Endothelial cell of umbilical vein (primary cell): Measurements from ENCODE around the gene H1-8. TPM values are rescaled to one million over a fixed set of nuclear protein-coding genes. Genes with fewer than 3 reads are reported as not detected.

Experiments used
- BruUV-seq: library from RNA; stranded (reverse); fragments of 400-500 nt; replicated peaks from 2 replicates; lab custom pipeline; 2021; lab: Mats Ljungman, UMichigan
- CTCF ChIA-PET: fragments of 300-600, 350-600 bp; sonication (Branson Sonifier 250); formaldehyde crosslinking; loops from one replicate; lab custom pipeline; 2021; ENCODE audit warnings: antibody characterized with exemption, inconsistent platforms; lab: Charles Lee
- POLR2A ChIA-PET: fragments of 300-600, 350-600 bp; sonication (Branson Sonifier 250); formaldehyde crosslinking; loops from one replicate; lab custom pipeline; 2021; ENCODE audit warnings: antibody characterized with exemption, inconsistent platforms; lab: Charles Lee
- DNase-seq: peaks from one replicate; pipeline ENCODE4 v3.0.0-alpha.2; 2011; ENCODE audit warnings: low read depth, low spot score
- FAIRE-seq: peaks from 2 replicates; lab custom pipeline; 2011; peaks lifted over from hg19 to GRCh38; lab: Jason Lieb, UNC
- H2AFZ ChIP-seq: 2 replicates; pipeline ENCODE4 v1.6.0; 2012; ENCODE audit warnings: low read depth, low read length, control low read depth, inconsistent platforms
- H3K27ac ChIP-seq: 2 replicates; pipeline ENCODE4 v1.5.1; 2011; ENCODE audit warnings: low read depth, mild to moderate bottlenecking, control low read depth, low read length, moderate library complexity; ENCODE audit not compliant: insufficient read depth
- H3K27me3 ChIP-seq, 2 experiments: 2 replicates each; pipeline versions ENCODE4 v1.6.0 to v1.6.1; 2011; ENCODE audit warnings: low read length in 2 of 2, mixed read lengths in 1 of 2; ENCODE audit not compliant: control insufficient read depth in 2 of 2, insufficient read depth in 2 of 2
- H3K36me3 ChIP-seq, 2 experiments: 2 replicates in 1 of 2; 3 replicates in 1 of 2; pipeline ENCODE4 v1.5.1; 2011; ENCODE audit warnings: low read length in 2 of 2, mild to moderate bottlenecking in 1 of 2, moderate library complexity in 1 of 2; ENCODE audit not compliant: control insufficient read depth in 2 of 2, insufficient read depth in 2 of 2; ENCODE audit errors: extremely low read depth in 1 of 2
- H3K4me1 ChIP-seq: 3 replicates; pipeline ENCODE4 v1.5.1; 2011; ENCODE audit warnings: mild to moderate bottlenecking, low read length; ENCODE audit not compliant: control insufficient read depth, insufficient read depth; ENCODE audit errors: extremely low read depth
- H3K4me2 ChIP-seq: 2 replicates; pipeline ENCODE4 v1.6.1; 2011; ENCODE audit warnings: low read length, control low read depth, mixed read lengths; ENCODE audit not compliant: insufficient read depth
- H3K4me3 ChIP-seq, 3 experiments: fragments of 200-600 bp in 1 of 3; sonication (generic), shearing (Covaris generic) in 1 of 3; replicated peaks in 1 of 3; 2 replicates each; pipeline ENCODE4 v1.5.1; 2011 to 2016; ENCODE audit warnings: control low read depth in 3 of 3, low read length in 3 of 3, mild to moderate bottlenecking in 2 of 3, inconsistent platforms in 1 of 3, low read depth in 1 of 3, moderate library complexity in 1 of 3; ENCODE audit not compliant: insufficient read depth in 1 of 3
- H3K79me2 ChIP-seq: 2 replicates; pipeline ENCODE4 v1.6.0; 2012; ENCODE audit warnings: low read length, inconsistent platforms; ENCODE audit not compliant: control insufficient read depth, insufficient read depth
- H3K9ac ChIP-seq: replicated peaks from 2 replicates; pipeline ENCODE3; 2011; ENCODE audit warnings: low read length, control low read depth; ENCODE audit not compliant: insufficient read depth; ENCODE audit errors: extremely low read depth
- H3K9me1 ChIP-seq: replicated peaks from 3 replicates; pipeline ENCODE4 v1.6.0; 2011; ENCODE audit warnings: mild to moderate bottlenecking, low read length; ENCODE audit not compliant: control insufficient read depth, insufficient read depth; ENCODE audit errors: extremely low read depth
- H3K9me3 ChIP-seq: replicated peaks from 2 replicates; pipeline ENCODE4 v1.5.1; 2012; ENCODE audit warnings: low read length, inconsistent platforms; ENCODE audit not compliant: control insufficient read depth, insufficient read depth
- H4K20me1 ChIP-seq: replicated peaks from 2 replicates; pipeline ENCODE3; 2011; ENCODE audit warnings: mild to moderate bottlenecking, low read length; ENCODE audit not compliant: control insufficient read depth, insufficient read depth; ENCODE audit errors: extremely low read depth
- CTCF ChIP-seq, 2 donors: IDR thresholded peaks; 1 replicate in 1 of 2; 2 replicates in 1 of 2; pipeline ENCODE4 v1.5.1; 2011; ENCODE audit warnings: low read length in 2 of 2, mild to moderate bottlenecking in 2 of 2, moderate library complexity in 2 of 2, control low read depth in 1 of 2, inconsistent platforms in 1 of 2, low read depth in 1 of 2; ENCODE audit not compliant: insufficient read depth in 1 of 2; ENCODE audit errors: extremely low read depth in 1 of 2
- EZH2 ChIP-seq: IDR thresholded peaks from 2 replicates; pipeline ENCODE4 v1.6.1; 2012; ENCODE audit warnings: borderline replicate concordance, low read depth, mild to moderate bottlenecking, moderate library complexity, low read length, inconsistent platforms; ENCODE audit not compliant: severe bottlenecking
- FOS ChIP-seq: IDR thresholded peaks from 2 replicates; pipeline ENCODE4 v1.6.1; 2011; ENCODE audit warnings: mild to moderate bottlenecking, low read length, moderate library complexity, borderline replicate concordance; ENCODE audit not compliant: insufficient read depth
- GATA2 ChIP-seq: IDR thresholded peaks from 2 replicates; pipeline ENCODE4 v1.7.0; 2011; ENCODE audit warnings: low read depth, mild to moderate bottlenecking, moderate library complexity, mixed read lengths, low read length; ENCODE audit not compliant: insufficient read length, insufficient read depth
- JUN ChIP-seq: IDR thresholded peaks from 2 replicates; pipeline ENCODE4 v1.6.1; 2011; ENCODE audit warnings: borderline replicate concordance, low read depth; ENCODE audit not compliant: insufficient read length, insufficient read depth
- MAX ChIP-seq: IDR thresholded peaks from 2 replicates; pipeline ENCODE4 v1.6.1; 2011; ENCODE audit not compliant: insufficient read depth, insufficient read length
- MYC ChIP-seq: IDR thresholded peaks from one replicate; pipeline ENCODE4 v1.6.1; 2011; ENCODE audit warnings: mild to moderate bottlenecking, low read depth, low read length
- POLR2A ChIP-seq: IDR thresholded peaks from 2 replicates; pipeline ENCODE4 v1.6.1; 2012; ENCODE audit warnings: low read depth, mild to moderate bottlenecking, control low read depth, low read length
- POLR2AphosphoS5 ChIP-seq: IDR thresholded peaks from 2 replicates; pipeline ENCODE4 v1.6.1; 2012; ENCODE audit warnings: low read depth, mild to moderate bottlenecking, control low read depth, low read length, moderate library complexity; ENCODE audit not compliant: insufficient read depth
- dilution Hi-C: fragments of 300-500 bp; cut with MboI; formaldehyde crosslinking; loops from one replicate; pipeline ENCODE4 v1.15.0; 2019; ENCODE audit warnings: low sequenced_read_pairs; ENCODE audit not compliant: extremely low pct_ligation_motif_present
- intact Hi-C: fragments of 100-400 bp; cut with micrococcal nuclease; formaldehyde crosslinking; loops from one replicate; pipeline ENCODE4 v1.10.0; 2022
- polyA plus RNA-seq, 4 experiments: library from polyadenylated mRNA; depleted of rRNA in 3 of 4; stranded (reverse) in 3 of 4; unstranded in 1 of 4; fragments of >200 nt; gene quantifications; 2 replicates each; pipeline versions ENCODE4 v1.2.1 to v1.2.3, GENCODE V29; 2011 to 2012; ENCODE audit warnings: missing spikeins in 1 of 4
- total RNA-seq: library from RNA; stranded (reverse); gene quantifications from 2 replicates; pipeline ENCODE4 v1.2.3, GENCODE V29; 2021

H1-8 gene
- total and polyA plus RNA-seq, 2 donors (not counting 3 experiments of a cell fraction or from before 2014, with no cell fraction given): not detected

GRCh38 chr3:129555616-129556357 lies 12.8 kb downstream of the H1-8 start:
- H3K27me3 ChIP-seq: no peaks in the 10 kb centered on the region
- DNase-seq (no peak), FAIRE-seq (no peak)
- POLR2A ChIA-PET: no interaction called here
- H3K9me1 ChIP-seq: no peaks in the 10 kb centered on the region
- no peaks in the 10 kb centered on the region for H3K9me3 ChIP-seq
- BruUV-seq: no TSS peak
- no peaks in the 10 kb centered on the region for H3K79me2 ChIP-seq
- H3K4me2 ChIP-seq: no peak overlapping the region
- dilution Hi-C loops: no loop called here
- peaks cover 27% of the 10 kb centered on the region for H3K4me1 ChIP-seq
- CTCF ChIA-PET: no interaction called here
- TF ChIP-seq FOS (no peak), CTCF (IDR thresholded peaks at IDR 0.05; ENCODE audit: extremely low read depth in 1 of 2, insufficient read depth in 1 of 2, low read depth in 1 of 2, low read length in 2 of 2) (no peak), EZH2 (no peak), GATA2 (no peak), JUN (no peak), POLR2AphosphoS5 (no peak), MAX (no peak), MYC (no peak), POLR2A (no peak)
- no peak overlapping the region for H3K27ac ChIP-seq
- peaks cover 14 to 43% of the 10 kb centered on the region in 2 experiments for H3K36me3 ChIP-seq
- no peak overlapping the region for H3K9ac ChIP-seq
- intact Hi-C loops: no loop called here
- no peak overlapping the region for H2AFZ ChIP-seq
- no peak overlapping the region for H3K4me3 ChIP-seq
- H4K20me1 ChIP-seq: no peaks in the 10 kb centered on the region
